Panc1 (cell line): Measurements from ENCODE around the gene GNPTG.
"Not testable (repeated sequence)": the region's sequence is repeated elsewhere in the genome, so short reads cannot be mapped to it uniquely, and the experiment has no call there.

ENCODE experiments used
- CTCF ChIP-seq: fragments of 450-650 bp; IDR thresholded peaks from 2 replicates; pipeline ENCODE4 v1.5.1; 2017; ENCODE audit warnings: mild to moderate bottlenecking
- POLR2AphosphoS5 ChIP-seq: IDR thresholded peaks from 2 replicates; pipeline ENCODE4 v1.6.1; 2012; ENCODE audit warnings: mild to moderate bottlenecking, low read depth, low read length, moderate library complexity
- REST ChIP-seq, 2 experiments: IDR thresholded peaks; 2 replicates each; pipeline ENCODE4 v1.6.1; 2011 to 2012; ENCODE audit warnings: low read depth in 2 of 2, control low read depth in 1 of 2, low read length in 1 of 2, mild to moderate bottlenecking in 1 of 2, moderate library complexity in 1 of 2; ENCODE audit not compliant: insufficient read depth in 1 of 2
- SIN3A ChIP-seq: IDR thresholded peaks from 2 replicates; pipeline ENCODE4 v1.6.1; 2012; ENCODE audit warnings: low read depth, mild to moderate bottlenecking, low read length, moderate library complexity, borderline replicate concordance; ENCODE audit not compliant: insufficient read depth

- TF ChIP-seq POLR2AphosphoS5; CTCF; REST (IDR thresholded peaks at IDR 0.05; ENCODE audit: insufficient read depth in 1 of 2, low read depth in 2 of 2, low read length in 1 of 2); SIN3A: not testable (repeated sequence)
Measured at GRCh38 chr16:1328961-1329360, 22.8 kb upstream of the GNPTG start.
